BJ (cell line): ENCODE measurements around the gene WRAP53. TPM values are rescaled to one million over a fixed set of nuclear protein-coding genes. Genes with fewer than 3 reads are reported as not detected.

Experiments used
- CTCF ChIA-PET: fragments of 350-600 bp; formaldehyde crosslinking; extraction: SDS; loops from one replicate; lab custom pipeline; 2021; ENCODE audit warnings: antibody characterized with exemption, inconsistent platforms; lab: Yijun Ruan, JAX
- POLR2A ChIA-PET: fragments of 300-600 bp; sonication (Branson Sonifier 250); formaldehyde crosslinking; extraction: SDS; loops from one replicate; lab custom pipeline; 2021; ENCODE audit warnings: antibody characterized with exemption; lab: Charles Lee
- DNase-seq: peaks from one replicate; pipeline ENCODE4 v3.0.0-alpha.2; 2011; ENCODE audit warnings: low read depth
- H3K27me3 ChIP-seq: 2 replicates; pipeline ENCODE4 v1.6.0; 2011; ENCODE audit warnings: low read length; ENCODE audit not compliant: control insufficient read depth, insufficient read depth
- H3K36me3 ChIP-seq: 2 replicates; pipeline ENCODE4 v1.5.1; 2011; ENCODE audit warnings: low read length; ENCODE audit not compliant: control insufficient read depth, insufficient read depth
- H3K4me3 ChIP-seq: 2 replicates; pipeline ENCODE4 v1.5.1; 2011; ENCODE audit warnings: low read depth, mild to moderate bottlenecking, control low read depth, low read length
- CTCF ChIP-seq: IDR thresholded peaks from 2 replicates; pipeline ENCODE4 v1.5.1; 2011; ENCODE audit warnings: low read depth, mild to moderate bottlenecking, control low read depth, inconsistent platforms, low read length, moderate library complexity; ENCODE audit not compliant: insufficient read depth
- polyA plus RNA-seq: library from polyadenylated mRNA; depleted of rRNA; stranded (reverse); fragments of >200 nt; gene quantifications from 2 replicates; pipeline ENCODE4 v1.2.3, GENCODE V29; 2011

Gene WRAP53
- polyA plus RNA-seq, 1 experiment, result 7.9 TPM

- ChIA-PET CTCF (interaction anchor here (0.6 to 7.7 kb wide), 35 partner anchors 10 to 317 kb away, joined by 3 to 264 read pairs (median 7); partner anchors contain the start of genes CYB5D1 and NAA38), POLR2A (no interaction called here)
- no peak for DNase-seq
- Histone ChIP-seq H3K27me3 (peaks cover 2% of the 10 kb centered on the region), H3K36me3 (no peaks in the 10 kb centered on the region), H3K4me3 (no peak overlapping the region)
- no peak for TF ChIP-seq CTCF
These were observed 56.1 kb downstream of the WRAP53 start for GRCh38 chr17:7744416-7744815.

DNA sequence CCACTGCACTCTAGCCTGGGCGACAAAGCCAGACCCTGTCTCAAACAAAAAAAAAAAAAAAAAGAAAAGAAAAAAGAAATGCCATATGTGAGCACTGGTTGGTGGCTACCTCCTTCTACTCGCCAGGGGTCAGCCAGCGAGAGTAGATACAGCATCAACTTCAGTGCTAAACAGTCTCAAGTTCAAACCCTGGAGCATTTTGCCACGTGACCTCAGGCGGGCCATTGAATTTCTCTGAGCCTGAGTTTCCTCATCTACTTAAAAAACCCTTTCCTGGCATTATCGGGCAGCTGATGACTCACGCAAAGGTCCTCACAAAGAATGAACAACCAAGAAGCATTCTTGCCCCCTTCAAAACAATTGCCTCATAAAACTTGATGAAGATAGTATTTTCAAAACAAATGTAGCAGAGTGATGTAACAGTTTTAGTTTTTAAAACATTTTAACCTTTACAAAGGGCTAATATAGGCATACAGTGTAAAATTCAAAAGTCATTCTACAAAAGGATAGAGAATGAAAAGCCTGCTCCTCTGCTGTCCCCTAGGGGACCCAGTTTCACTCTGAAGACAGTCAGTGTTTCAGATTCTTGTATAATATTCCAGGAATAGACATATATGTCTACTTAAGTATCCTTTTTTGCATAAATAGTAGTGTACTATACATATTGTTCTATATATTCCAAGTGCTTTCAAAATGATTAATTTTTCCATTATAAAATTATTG, 57.6 kb downstream of the WRAP53 start:
- 0 out of 2 replicates have a peak, but pooled peaks have one; percentile 13 for TF ChIP-seq CTCF
- Histone ChIP-seq H3K4me3 (no peak overlapping the region), H3K36me3 (no peaks in the 10 kb centered on the region), H3K27me3 (no peaks in the 10 kb centered on the region)
- CTCF ChIA-PET, result interaction anchor here (0.7 to 7.7 kb wide), 3 partner anchors 34 to 312 kb away, joined by 3 to 264 read pairs (median 3); no protein-coding TSS in a partner anchor
- POLR2A ChIA-PET, result no interaction called here
- DNase-seq, result peak; percentile 52

- no peak for TF ChIP-seq CTCF
- Histone ChIP-seq H3K36me3 (no peaks in the 10 kb centered on the region), H3K27me3 (no peaks in the 10 kb centered on the region), H3K4me3 (no peak overlapping the region)
- ChIA-PET POLR2A (no interaction called here), CTCF (interaction anchor here (0.6 to 7.7 kb wide), 7 partner anchors 31 to 242 kb away, joined by 3 to 264 read pairs (median 3); partner anchors contain the start of gene DNAH2)
- peak; percentile 24 for DNase-seq
These were observed 59.4 kb downstream of the WRAP53 start for GRCh38 chr17:7747635-7748071.

DNA sequence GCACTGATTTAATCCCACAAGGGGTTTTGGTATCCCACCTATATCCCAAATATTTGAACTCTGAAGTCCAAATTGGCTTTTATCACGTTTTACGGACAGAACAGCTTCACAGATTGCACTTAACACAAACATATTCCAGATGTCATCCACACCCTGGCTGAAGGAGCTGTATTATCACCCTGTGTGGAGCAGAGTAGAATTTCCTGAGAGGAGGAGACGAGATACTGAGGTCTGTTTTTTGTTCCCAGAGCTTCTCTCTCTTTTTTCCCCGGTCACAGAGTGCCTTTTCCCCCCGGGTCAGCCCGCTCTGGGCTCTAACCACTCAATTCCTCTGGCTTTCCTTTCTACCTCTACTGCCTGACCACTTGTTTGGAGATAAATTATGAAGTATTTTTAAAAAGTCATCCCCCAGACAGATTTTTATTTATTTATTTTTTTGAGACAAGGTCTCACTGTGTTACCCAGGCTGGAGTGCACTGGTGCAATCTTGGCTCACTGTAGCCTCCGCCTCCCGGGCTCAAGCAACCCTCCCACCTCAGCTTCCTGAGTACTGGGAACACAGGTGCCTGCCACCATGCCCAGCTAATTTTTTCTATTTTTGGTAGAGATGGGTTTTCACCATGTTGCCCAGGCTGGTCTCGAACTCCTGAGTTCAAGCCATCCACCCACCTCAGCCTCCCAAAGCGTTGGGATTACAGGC, 59.9 kb downstream of the WRAP53 start:
- Histone ChIP-seq H3K4me3 (no peak overlapping the region), H3K36me3 (no peaks in the 10 kb centered on the region), H3K27me3 (no peaks in the 10 kb centered on the region)
- TF ChIP-seq CTCF, result no peak
- DNase-seq, result no peak
- CTCF ChIA-PET, result interaction anchor here (0.8 to 7.7 kb wide), 5 partner anchors 31 to 242 kb away, joined by 3 to 264 read pairs (median 3); partner anchors contain the start of gene DNAH2
- POLR2A ChIA-PET, result no interaction called here

DNA sequence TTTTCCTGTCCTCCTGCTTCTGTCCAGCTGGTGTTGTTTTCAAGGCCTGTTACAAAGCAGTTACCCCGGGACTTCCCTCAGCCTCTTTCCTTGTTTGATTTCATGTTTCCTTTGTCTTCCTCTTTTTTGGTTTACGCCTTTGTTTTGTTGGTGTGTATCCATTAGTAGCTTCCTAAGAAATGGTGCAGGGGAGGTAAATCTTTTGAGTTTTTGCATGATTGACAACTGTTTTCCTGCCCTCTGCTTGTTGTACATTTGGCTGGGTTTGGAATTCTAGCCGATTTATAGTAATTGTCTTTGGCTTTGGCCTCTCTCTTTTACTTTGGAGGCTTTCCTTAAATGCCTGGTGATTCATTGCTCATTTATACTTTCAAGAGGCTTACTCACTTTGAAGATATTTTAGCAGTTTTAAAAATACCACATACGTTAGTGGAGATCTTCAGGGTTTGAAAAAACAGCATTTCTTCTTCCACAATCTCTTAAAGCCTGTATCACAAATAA, 62.1 kb downstream of the WRAP53 start:
- CTCF ChIA-PET, result no interaction called here

More for the DNA sequence above, 62.1 kb downstream of the WRAP53 start:
- Histone ChIP-seq H3K4me3 (no peak overlapping the region), H3K36me3 (no peaks in the 10 kb centered on the region), H3K27me3 (no peaks in the 10 kb centered on the region)
- POLR2A ChIA-PET, result no interaction called here
- peak; percentile 74 for DNase-seq
- no peak for TF ChIP-seq CTCF
